NCI-H524 (cell line): Measurements from ENCODE around the gene NT5C2.
"Not testable (repeated sequence)": the region's sequence is repeated elsewhere in the genome, so short reads cannot be mapped to it uniquely, and the experiment has no call there.

Experiments used
- DNase-seq, 2 experiments: peaks; one replicate each; lab custom pipeline; 2025; lab: John Stamatoyannopoulos, UW

Gene NT5C2

GRCh38 chr10:103086799-103087198 lies 106.3 kb downstream of the NT5C2 start:
- DNase-seq, result no peak

GRCh38 chr10:103086261-103086660 lies 106.8 kb downstream of the NT5C2 start:
- no peak for DNase-seq

- no peak for DNase-seq
These were observed 109.1 kb downstream of the NT5C2 start for GRCh38 chr10:103083977-103084320.

- no peak for DNase-seq
These were observed 109.7 kb downstream of the NT5C2 start for GRCh38 chr10:103083266-103083976.

- no peak for DNase-seq
These were observed 110.4 kb downstream of the NT5C2 start for GRCh38 chr10:103082683-103083082.

GRCh38 chr10:103080891-103081581 lies 112.0 kb downstream of the NT5C2 start:
- DNase-seq, result no peak

- no peak for DNase-seq
These were observed 113.1 kb downstream of the NT5C2 start for GRCh38 chr10:103079946-103080345.

- DNase-seq, result no peak
These were observed 114.0 kb downstream of the NT5C2 start for GRCh38 chr10:103079100-103079499.

- no peak for DNase-seq
These were observed 114.4 kb downstream of the NT5C2 start for GRCh38 chr10:103078676-103079075.

GRCh38 chr10:103078309-103078615 lies 114.8 kb downstream of the NT5C2 start:
- DNase-seq, result no peak

- no peak for DNase-seq
These were observed 115.4 kb downstream of the NT5C2 start for GRCh38 chr10:103077491-103078308.

GRCh38 chr10:103077020-103077419 lies 116.1 kb downstream of the NT5C2 start:
- DNase-seq, result no peak

- DNase-seq, result no peak
These were observed 120.2 kb downstream of the NT5C2 start for GRCh38 chr10:103072891-103073290.

GRCh38 chr10:103072276-103072675 lies 120.8 kb downstream of the NT5C2 start:
- DNase-seq, result no peak

- DNase-seq, result peak in 1 of 2 experiments; percentile 10
These were observed 123.4 kb downstream of the NT5C2 start for GRCh38 chr10:103069453-103070331.

GRCh38 chr10:103067956-103068355 lies 125.1 kb downstream of the NT5C2 start:
- DNase-seq, result no peak

GRCh38 chr10:103067484-103067883 lies 125.6 kb downstream of the NT5C2 start:
- no peak for DNase-seq

GRCh38 chr10:103067099-103067477 lies 126.0 kb downstream of the NT5C2 start:
- DNase-seq, result not testable (repeated sequence)

GRCh38 chr10:103066141-103067098 lies 126.7 kb downstream of the NT5C2 start:
- no peak for DNase-seq

- DNase-seq, result no peak
These were observed 128.1 kb downstream of the NT5C2 start for GRCh38 chr10:103064956-103065355.
